IMR-90 (cell line): ENCODE results near the gene PP2D1.

ENCODE experiments used
- CEBPB ChIP-seq: IDR thresholded peaks from 2 replicates; pipeline ENCODE4 v1.6.1; 2012; ENCODE audit warnings: low read depth, low read length, improper control_type of control experiment
- CHD1 ChIP-seq: IDR thresholded peaks from 2 replicates; pipeline ENCODE4 v1.6.1; 2012; ENCODE audit warnings: low read depth, low read length, improper control_type of control experiment
- CTCF ChIP-seq: conservative IDR thresholded peaks from 2 replicates; pipeline ENCODE4 v1.5.1; 2012; ENCODE audit warnings: mild to moderate bottlenecking, low read depth, low read length, improper control_type of control experiment
- MAFK ChIP-seq: IDR thresholded peaks from 2 replicates; pipeline ENCODE4 v1.6.1; 2012; ENCODE audit warnings: low read depth, low read length, improper control_type of control experiment
- MAZ ChIP-seq: IDR thresholded peaks from 2 replicates; pipeline ENCODE4 v1.6.1; 2012; ENCODE audit warnings: low read depth, mild to moderate bottlenecking, low read length, improper control_type of control experiment, moderate library complexity, borderline replicate concordance
- NFE2L2 ChIP-seq: fragments of 150-350 bp; IDR thresholded peaks from 2 replicates; pipeline ENCODE4 v1.6.1; 2016; ENCODE audit warnings: low read depth, mild to moderate bottlenecking, low read length
- USF2 ChIP-seq: fragments of 150-350 bp; IDR thresholded peaks from 2 replicates; pipeline ENCODE4 v1.6.1; 2017; ENCODE audit warnings: mild to moderate bottlenecking, antibody characterized with exemption, low read length, low read depth

- TF ChIP-seq CTCF (no peak), MAFK (no peak), CEBPB (no peak), MAZ (no peak), USF2 (no peak), CHD1 (no peak), NFE2L2 (no peak)
These were observed 43.8 kb upstream of the PP2D1 start for GRCh38 chr3:20055842-20056241.
